ENCODE measurements around the gene OVOL3.
A peak's percentile ranks its signal among the peaks of the same experiment; 100 is the strongest.

OVOL3 gene

GRCh38 chr19:36136964-36137686, 26.2 kb downstream of the OVOL3 start:
- DNase-seq, result peak; percentile 28

- DNase-seq, result no peak
These were observed 28.2 kb downstream of the OVOL3 start for GRCh38 chr19:36139120-36139472.

- peak; percentile 94 for DNase-seq
These were observed 28.7 kb downstream of the OVOL3 start, which contains the start of gene CAPNS1 for GRCh38 chr19:36139473-36140303. TSS of gene CAPNS1 (plus strand) at chr19:36140066. CDS start at chr19:36141012, 946 bp downstream.

- DNase-seq, result no peak
These were observed 29.5 kb downstream of the OVOL3 start for GRCh38 chr19:36140304-36141038.

GRCh38 chr19:36141039-36141927, 30.3 kb downstream of the OVOL3 start:
- DNase-seq, result peak; percentile 88

GRCh38 chr19:36142046-36142445, 31.1 kb downstream of the OVOL3 start:
- no peak for DNase-seq

GRCh38 chr19:36142496-36142895, 31.6 kb downstream of the OVOL3 start:
- no peak for DNase-seq

GRCh38 chr19:36144624-36145023, 33.7 kb downstream of the OVOL3 start:
- no peak for DNase-seq

GRCh38 chr19:36149673-36150406, 38.9 kb downstream of the OVOL3 start:
- DNase-seq, result no peak

GRCh38 chr19:36150586-36150985, 39.6 kb downstream of the OVOL3 start:
- no peak for DNase-seq

GRCh38 chr19:36151144-36152018, 40.4 kb downstream of the OVOL3 start:
- no peak for DNase-seq

GRCh38 chr19:36152019-36152351, 41.0 kb downstream of the OVOL3 start:
- no peak for DNase-seq

GRCh38 chr19:36152352-36153091, 41.6 kb downstream of the OVOL3 start, which contains the start of gene COX7A1:
TSS of gene COX7A1 (minus strand) at chr19:36152447. CDS start at chr19:36152407, 40 bp downstream.
- DNase-seq, result no peak

- no peak for DNase-seq
These were observed 42.2 kb downstream of the OVOL3 start for GRCh38 chr19:36153126-36153525.

- DNase-seq, result no peak
These were observed 50.1 kb downstream of the OVOL3 start for GRCh38 chr19:36160821-36161596.
